GM12875 (cell line): Measurements from ENCODE around the gene SHOX.

Experiments used
- H3K4me3 ChIP-seq: one replicate; pipeline ENCODE4 v1.5.1; 2011; ENCODE audit warnings: low read depth, low read length, control low read depth
- CTCF ChIP-seq: IDR thresholded peaks from 2 replicates; pipeline ENCODE4 v1.5.1; 2011; ENCODE audit warnings: low read depth, mild to moderate bottlenecking, control low read depth, inconsistent platforms, low read length, moderate library complexity, borderline replicate concordance; ENCODE audit not compliant: insufficient read depth

Gene SHOX

GRCh38 chrX:643241-643595, 12.6 kb downstream of the SHOX start:
- TF ChIP-seq CTCF, result no peak
- H3K4me3 ChIP-seq, result no peak overlapping the region

- H3K4me3 ChIP-seq, result no peak overlapping the region
- no peak for TF ChIP-seq CTCF
Observed at GRCh38 chrX:643911-644303, 13.3 kb downstream of the SHOX start.

- TF ChIP-seq CTCF, result no peak
- H3K4me3 ChIP-seq, result no peak overlapping the region
Observed at GRCh38 chrX:644304-645281, 14.0 kb downstream of the SHOX start.

GRCh38 chrX:646228-646495, 15.6 kb downstream of the SHOX start:
- TF ChIP-seq CTCF, result no peak
- no peak overlapping the region for H3K4me3 ChIP-seq

DNA sequence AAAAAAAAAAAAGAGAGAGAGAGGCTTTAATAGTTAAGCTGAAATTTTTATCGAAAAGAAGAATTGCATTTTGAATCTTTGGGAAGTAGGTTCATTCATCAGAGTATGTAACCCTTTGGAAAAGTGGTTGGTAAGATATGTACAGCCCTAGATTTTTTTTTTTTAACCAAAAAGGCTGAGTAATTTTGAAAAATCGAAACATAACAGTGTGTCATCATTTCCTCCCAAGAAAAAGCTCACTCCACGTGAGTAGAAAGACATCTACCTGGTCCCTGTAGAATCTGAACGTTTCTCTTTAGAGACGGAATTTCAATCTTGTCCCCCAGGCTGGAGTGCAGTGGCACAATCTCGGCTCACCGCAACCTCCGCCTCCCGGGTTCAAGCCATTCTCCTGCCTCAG, 16.2 kb downstream of the SHOX start:
- no peak overlapping the region for H3K4me3 ChIP-seq
- no peak for TF ChIP-seq CTCF

DNA sequence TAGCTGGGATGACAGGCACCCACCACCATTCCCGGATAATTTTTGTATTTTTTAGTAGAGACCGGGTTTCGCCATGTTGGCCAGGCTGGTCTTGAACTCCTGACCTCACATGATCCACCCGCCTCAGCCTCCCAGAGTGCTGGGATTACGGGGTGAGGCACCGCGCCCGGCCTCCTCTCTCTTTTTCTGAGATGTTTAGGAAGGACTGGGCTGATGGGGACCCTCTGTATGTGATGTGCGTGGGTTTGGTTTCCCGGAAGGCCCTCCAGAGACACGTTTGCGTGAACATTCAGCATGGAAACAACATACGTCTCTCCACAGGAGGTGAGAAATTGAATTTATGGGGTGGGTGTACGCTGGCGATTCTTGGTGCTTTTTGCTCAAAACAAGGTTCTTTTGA, 18.6 kb downstream of the SHOX start:
- no peak overlapping the region for H3K4me3 ChIP-seq
- no peak for TF ChIP-seq CTCF

GRCh38 chrX:650324-650723, 19.7 kb downstream of the SHOX start:
- H3K4me3 ChIP-seq, result no peak overlapping the region
- TF ChIP-seq CTCF, result no peak
